ENCODE data around the gene CACNA2D2. TPM values are rescaled to one million over a fixed set of nuclear protein-coding genes. Genes with fewer than 3 reads are reported as not detected.

Gene CACNA2D2
- total RNA-seq, 2 experiments from 2014 or later = 0.78 to 0.95 TPM

DNA sequence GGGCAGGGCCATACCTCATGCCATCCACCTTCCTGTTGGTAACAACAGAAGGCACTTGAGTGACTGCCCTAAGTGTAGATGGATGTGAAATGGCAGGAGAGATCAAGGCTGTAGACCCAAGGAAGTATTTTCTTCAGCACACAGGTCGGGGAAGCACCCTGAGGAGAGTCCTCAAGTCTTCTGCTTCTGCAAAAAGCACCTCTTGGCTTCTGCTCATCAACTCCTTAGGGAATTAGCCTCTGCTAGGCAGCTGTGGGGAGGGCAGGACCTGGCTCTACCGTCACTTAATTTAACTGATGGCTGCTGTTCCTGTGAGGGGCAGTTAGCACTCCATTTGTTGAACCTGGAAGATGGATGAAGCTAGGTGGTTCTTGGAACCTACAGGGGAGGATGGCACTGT lies 6.9 kb upstream of the CACNA2D2 start:
- Mint-ChIP-seq H3K36me3 (ENCODE audit: low read depth) (no peaks in the 10 kb centered on the region), H3K9me3 (ENCODE audit: insufficient read depth) (no peaks in the 10 kb centered on the region), H3K27me3 (ENCODE audit: low read depth) (peaks cover 23% of the 10 kb centered on the region), H3K27ac (no peak overlapping the region), H3K4me3 (no peak overlapping the region), H3K4me1 (ENCODE audit: low read depth) (peaks cover 5% of the 10 kb centered on the region)
- CTCF ChIA-PET = no interaction called here
- POLR2A ChIA-PET = no interaction called here
- no peak for DNase-seq
- no peak for ATAC-seq

DNA sequence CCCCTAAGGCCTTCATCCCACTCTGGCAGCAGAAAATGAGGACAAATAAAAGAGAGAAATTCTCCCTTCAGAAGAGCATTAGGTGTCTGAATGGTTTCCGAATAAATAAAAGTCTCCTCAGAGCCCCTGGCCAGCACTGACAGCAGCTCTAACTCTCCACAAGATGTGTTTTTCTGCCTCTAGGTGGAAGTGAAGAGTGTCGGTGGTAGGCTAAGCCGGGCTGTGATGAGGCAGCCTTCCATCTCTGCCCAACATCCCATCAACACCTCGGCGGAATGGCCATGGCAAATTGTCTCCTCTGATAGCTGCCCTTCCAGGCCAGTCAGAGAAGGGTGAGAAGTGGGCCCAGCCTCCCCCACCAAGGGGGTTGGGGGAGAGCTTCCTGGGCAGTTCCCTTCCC lies 6.3 kb upstream of the CACNA2D2 start:
- POLR2A ChIA-PET = no interaction called here
- H3K27ac Mint-ChIP-seq = no peak overlapping the region
- ATAC-seq = no peak

DNA sequence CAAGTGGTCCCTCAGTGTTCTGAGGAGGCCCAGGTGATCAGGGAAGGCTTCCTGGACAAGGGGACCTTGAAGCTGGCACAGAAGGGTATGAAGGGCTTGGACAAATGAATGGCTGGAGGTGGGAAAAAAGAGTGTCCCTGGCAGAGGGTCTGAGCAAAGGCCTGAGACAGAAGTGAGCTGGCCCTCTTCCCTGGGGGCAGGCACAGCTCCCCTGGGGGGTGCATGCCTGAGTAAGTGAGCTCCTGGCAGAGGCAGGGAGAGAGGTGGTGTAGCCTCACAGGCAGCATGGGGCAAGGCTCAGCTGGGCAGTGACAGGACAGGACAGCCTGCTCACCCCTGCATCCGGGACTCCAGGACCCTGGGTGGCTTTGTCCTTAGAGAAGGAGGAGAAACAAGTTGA lies 5.4 kb upstream of the CACNA2D2 start:
- DNase-seq (no peak), ATAC-seq (no peak)
- Mint-ChIP-seq H3K27ac (no peak overlapping the region), H3K36me3 (ENCODE audit: low read depth) (no peaks in the 10 kb centered on the region), H3K4me1 (ENCODE audit: low read depth) (peaks cover 5% of the 10 kb centered on the region), H3K9me3 (ENCODE audit: insufficient read depth) (no peaks in the 10 kb centered on the region), H3K27me3 (ENCODE audit: low read depth) (peaks cover 22% of the 10 kb centered on the region), H3K4me3 (no peak overlapping the region)
- POLR2A ChIA-PET = no interaction called here
- CTCF ChIA-PET = interaction anchor here (1.2 kb wide), 2 partner anchors 9 to 34 kb away, joined by 6 to 8 read pairs; no protein-coding TSS in a partner anchor

More for the DNA sequence above, 6.3 kb upstream of the CACNA2D2 start:
- H3K9me3 Mint-ChIP-seq (ENCODE audit: insufficient read depth) = no peaks in the 10 kb centered on the region
- H3K27me3 Mint-ChIP-seq (ENCODE audit: low read depth) = peaks cover 21% of the 10 kb centered on the region
- no peak for DNase-seq
- CTCF ChIA-PET = interaction anchor here (1.2 kb wide), 1 partner anchor 33 kb away, joined by 6 read pairs; no protein-coding TSS in a partner anchor
- no peak overlapping the region for H3K4me3 Mint-ChIP-seq
- H3K4me1 Mint-ChIP-seq (ENCODE audit: low read depth) = peaks cover 5% of the 10 kb centered on the region
- H3K36me3 Mint-ChIP-seq (ENCODE audit: low read depth) = no peaks in the 10 kb centered on the region

DNA sequence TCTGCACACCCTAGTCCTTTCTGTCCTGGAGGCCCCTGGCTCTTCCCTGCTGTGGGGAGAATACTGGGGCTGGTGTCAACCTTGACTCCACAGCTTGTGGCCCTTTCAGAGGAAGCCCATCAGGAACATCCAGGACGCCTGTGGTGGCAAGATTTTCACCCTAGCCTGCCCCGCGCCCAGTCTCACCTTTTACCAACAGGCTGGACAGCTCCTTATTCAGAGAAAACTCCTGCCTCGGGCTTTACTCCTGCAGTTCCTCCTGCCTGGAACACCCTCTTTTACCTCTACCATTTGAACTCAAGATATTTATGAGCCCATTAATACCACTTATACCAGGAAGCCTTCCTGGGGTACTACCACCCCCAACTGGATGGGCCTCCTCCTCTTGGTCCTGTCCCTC lies 2.7 kb upstream of the CACNA2D2 start:
- peaks cover 38% of the 10 kb centered on the region for H3K27me3 Mint-ChIP-seq (ENCODE audit: low read depth)
- no peaks in the 10 kb centered on the region for H3K36me3 Mint-ChIP-seq (ENCODE audit: low read depth)
- ChIA-PET CTCF (no interaction called here), POLR2A (no interaction called here)
- no peaks in the 10 kb centered on the region for H3K9me3 Mint-ChIP-seq (ENCODE audit: insufficient read depth)
- H3K27ac Mint-ChIP-seq = no peak overlapping the region
- H3K4me3 Mint-ChIP-seq = no peak overlapping the region
- peaks cover 9% of the 10 kb centered on the region for H3K4me1 Mint-ChIP-seq (ENCODE audit: low read depth)
- ATAC-seq (no peak), DNase-seq (no peak)

DNA sequence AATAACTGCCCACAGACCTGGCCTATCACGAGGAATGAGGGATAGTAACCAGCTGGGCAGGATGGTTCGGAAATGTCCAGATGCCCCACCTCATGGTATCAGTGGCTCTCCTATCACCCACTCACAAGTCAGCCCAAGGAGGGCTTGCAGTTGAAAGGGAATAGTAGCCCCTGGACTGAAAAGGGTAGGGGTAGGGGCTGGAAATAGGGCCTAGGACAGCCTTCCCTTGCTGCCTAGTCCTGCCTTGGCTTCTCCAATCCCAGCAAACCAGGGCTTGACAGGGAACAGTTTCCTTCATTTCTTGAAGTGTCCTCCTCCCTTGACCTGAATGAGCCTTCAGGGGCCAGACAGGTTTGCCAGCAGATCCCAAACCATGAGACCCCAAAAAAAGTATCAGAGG lies 1.2 kb upstream of the CACNA2D2 start:
- Mint-ChIP-seq H3K36me3 (ENCODE audit: low read depth) (no peaks in the 10 kb centered on the region), H3K27ac (no peak overlapping the region), H3K4me3 (peak overlapping the region; percentile 10), H3K4me1 (ENCODE audit: low read depth) (peaks cover 9% of the 10 kb centered on the region), H3K27me3 (ENCODE audit: low read depth) (peaks cover 41% of the 10 kb centered on the region), H3K9me3 (ENCODE audit: insufficient read depth) (no peaks in the 10 kb centered on the region)
- DNase-seq (no peak), ATAC-seq (no peak)
- ChIA-PET CTCF (interaction anchor here (1.1 kb wide), 1 partner anchor 110 kb away, joined by 3 read pairs; no protein-coding TSS in a partner anchor), POLR2A (no interaction called here)

DNA sequence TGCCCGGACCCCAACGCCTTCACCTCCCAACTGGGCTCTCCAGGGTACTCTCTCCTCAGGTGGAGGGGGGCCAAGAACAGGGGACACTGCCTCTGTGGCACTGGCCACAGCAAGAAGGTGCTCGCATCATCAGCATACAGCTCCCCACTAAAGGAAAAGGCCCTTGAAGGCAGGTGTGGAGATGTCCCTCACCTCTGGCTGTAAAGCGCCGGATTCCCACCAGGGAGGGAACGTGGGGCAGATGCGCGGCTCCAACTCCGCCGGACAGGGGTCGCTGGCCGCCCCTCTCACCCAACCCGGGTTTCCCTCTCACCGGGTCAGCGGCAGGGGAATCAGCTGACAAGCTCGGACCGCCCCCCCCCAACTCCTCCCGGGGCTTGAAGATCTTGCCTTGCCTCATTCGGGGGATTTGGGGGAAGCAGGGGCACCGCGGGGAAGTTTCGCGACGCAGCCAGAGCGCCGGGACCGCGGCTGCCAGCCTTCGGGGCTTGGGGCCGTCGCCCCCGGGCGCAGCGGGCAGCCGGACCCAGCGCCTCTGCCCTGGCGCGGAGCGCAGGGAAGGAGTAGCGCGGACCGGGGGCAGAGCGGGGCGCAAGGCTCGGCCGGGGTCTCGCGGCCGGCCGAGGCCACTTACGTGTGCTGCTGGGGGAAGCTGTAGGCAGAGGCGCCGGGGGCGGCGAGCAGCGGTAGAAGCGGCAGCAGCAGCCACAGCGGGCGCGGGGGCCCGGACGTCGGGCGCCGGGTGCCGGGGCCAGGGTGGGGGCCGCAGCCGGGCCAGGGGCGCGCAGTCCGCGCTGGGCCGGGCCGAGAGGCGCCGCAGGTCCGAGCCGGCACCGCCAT lies 630 bp downstream of the CACNA2D2 start:
- ATAC-seq (peak; percentile 25), DNase-seq (peak; percentile 25)
- ChIA-PET POLR2A (no interaction called here), CTCF (interaction anchor here (1.2 kb wide), 1 partner anchor 9 kb away, joined by 3 read pairs; no protein-coding TSS in a partner anchor)
- Mint-ChIP-seq H3K27ac (no peak overlapping the region), H3K4me1 (ENCODE audit: low read depth) (peaks cover 4% of the 10 kb centered on the region), H3K36me3 (ENCODE audit: low read depth) (no peaks in the 10 kb centered on the region), H3K4me3 (peak overlapping the region; percentile 56), H3K27me3 (ENCODE audit: low read depth) (peaks cover 38% of the 10 kb centered on the region), H3K9me3 (ENCODE audit: insufficient read depth) (no peaks in the 10 kb centered on the region)

DNA sequence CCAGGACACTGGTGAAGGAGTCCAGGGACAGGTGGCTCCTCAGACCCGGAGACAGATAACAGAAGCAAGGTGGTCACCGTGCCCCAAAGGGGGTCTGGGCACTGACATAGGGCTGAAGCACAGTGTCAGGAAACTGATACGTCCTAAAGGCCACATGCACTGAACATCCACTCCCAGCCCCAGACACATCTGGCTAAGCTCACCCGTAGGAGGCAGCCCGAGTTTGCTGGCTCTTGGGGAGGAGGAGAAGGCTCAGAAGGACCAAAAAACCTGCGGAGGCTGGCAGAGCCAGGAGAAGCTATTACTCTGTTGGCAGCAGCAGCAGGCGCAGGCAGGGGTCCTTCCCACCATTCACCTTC lies 1.2 kb downstream of the CACNA2D2 start:
- H3K36me3 Mint-ChIP-seq (ENCODE audit: low read depth) = no peaks in the 10 kb centered on the region
- no peaks in the 10 kb centered on the region for H3K9me3 Mint-ChIP-seq (ENCODE audit: insufficient read depth)
- CTCF ChIA-PET = interaction anchor here (1.2 kb wide), 1 partner anchor 9 kb away, joined by 3 read pairs; no protein-coding TSS in a partner anchor
- peaks cover 4% of the 10 kb centered on the region for H3K4me1 Mint-ChIP-seq (ENCODE audit: low read depth)
- POLR2A ChIA-PET = no interaction called here
- ATAC-seq = no peak
- H3K27me3 Mint-ChIP-seq (ENCODE audit: low read depth) = peaks cover 38% of the 10 kb centered on the region
- peak overlapping the region; percentile 56 for H3K4me3 Mint-ChIP-seq
- DNase-seq = no peak
- no peak overlapping the region for H3K27ac Mint-ChIP-seq

DNA sequence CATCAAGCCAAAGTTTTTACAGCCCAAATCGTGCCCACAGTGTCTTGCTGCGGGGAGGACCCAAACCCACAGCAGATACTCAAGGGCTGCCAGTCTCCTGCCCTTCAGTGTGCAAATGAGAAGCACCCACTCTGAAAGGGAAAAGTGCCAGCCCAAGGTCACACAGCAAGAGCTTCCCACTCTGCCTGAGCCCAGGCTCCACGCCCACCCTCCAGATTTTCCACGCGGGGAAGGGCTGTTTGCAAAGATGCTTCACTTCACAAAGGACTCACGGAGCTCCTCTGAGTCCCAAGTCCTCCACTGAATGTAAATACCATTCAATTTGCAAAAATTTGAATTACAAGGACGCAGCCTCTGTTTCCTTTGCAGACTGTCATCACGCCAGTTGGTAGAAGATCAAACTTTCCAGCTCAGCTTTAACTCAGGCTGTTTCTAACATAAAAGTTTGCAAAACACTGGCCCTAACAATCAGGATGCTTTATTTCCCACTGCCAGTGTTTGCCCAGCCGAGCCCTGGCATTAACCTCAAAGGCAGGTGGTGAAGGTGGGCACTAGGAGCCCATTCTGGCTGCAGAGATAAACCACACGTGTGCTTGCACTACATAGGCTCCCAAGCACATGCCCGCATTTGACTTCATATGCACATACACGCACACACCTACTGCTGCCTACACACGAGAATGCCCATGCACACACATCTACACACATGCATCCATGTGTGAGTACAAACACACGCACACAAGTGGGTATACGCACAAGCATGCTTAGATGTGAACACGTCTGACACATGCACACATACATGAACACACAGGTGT lies 7.6 kb downstream of the CACNA2D2 start:
- no peaks in the 10 kb centered on the region for H3K9me3 Mint-ChIP-seq (ENCODE audit: insufficient read depth)
- ATAC-seq (no peak), DNase-seq (no peak)
- POLR2A ChIA-PET = no interaction called here
- H3K4me1 Mint-ChIP-seq (ENCODE audit: low read depth) = peaks cover 17% of the 10 kb centered on the region
- H3K27me3 Mint-ChIP-seq (ENCODE audit: low read depth) = peaks cover 4% of the 10 kb centered on the region
- no peak overlapping the region for H3K4me3 Mint-ChIP-seq
- CTCF ChIA-PET = no interaction called here
- no peaks in the 10 kb centered on the region for H3K36me3 Mint-ChIP-seq (ENCODE audit: low read depth)
- no peak overlapping the region for H3K27ac Mint-ChIP-seq

DNA sequence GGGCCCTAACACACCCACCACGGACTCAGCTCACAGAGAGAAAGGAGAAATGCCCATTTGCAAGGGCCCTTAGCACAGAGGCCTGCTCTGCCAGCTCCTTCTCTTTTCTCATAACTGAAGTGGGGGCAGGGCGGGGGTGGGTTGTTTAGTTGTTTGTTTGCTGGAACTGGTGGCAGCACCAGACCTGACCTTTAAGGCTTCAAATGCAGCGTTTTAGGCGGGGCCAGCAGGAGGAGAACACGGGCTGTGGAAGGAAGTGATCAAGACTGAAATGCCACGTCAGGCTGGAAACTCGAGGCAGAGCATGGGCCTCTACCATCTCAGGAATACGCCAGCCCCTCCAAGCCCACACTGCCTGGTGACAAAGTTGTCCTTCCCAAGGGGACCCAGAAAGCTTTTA lies 9.3 kb downstream of the CACNA2D2 start:
- H3K27me3 Mint-ChIP-seq (ENCODE audit: low read depth) = no peaks in the 10 kb centered on the region
- no peaks in the 10 kb centered on the region for H3K9me3 Mint-ChIP-seq (ENCODE audit: insufficient read depth)
- ChIA-PET POLR2A (no interaction called here), CTCF (interaction anchor here (0.7 kb wide), 1 partner anchor 48 kb away, joined by 3 read pairs; no protein-coding TSS in a partner anchor)
- no peak overlapping the region for H3K27ac Mint-ChIP-seq
- DNase-seq (no peak), ATAC-seq (no peak)
- peaks cover 20% of the 10 kb centered on the region for H3K4me1 Mint-ChIP-seq (ENCODE audit: low read depth)
- H3K4me3 Mint-ChIP-seq = no peak overlapping the region
- H3K36me3 Mint-ChIP-seq (ENCODE audit: low read depth) = no peaks in the 10 kb centered on the region

DNA sequence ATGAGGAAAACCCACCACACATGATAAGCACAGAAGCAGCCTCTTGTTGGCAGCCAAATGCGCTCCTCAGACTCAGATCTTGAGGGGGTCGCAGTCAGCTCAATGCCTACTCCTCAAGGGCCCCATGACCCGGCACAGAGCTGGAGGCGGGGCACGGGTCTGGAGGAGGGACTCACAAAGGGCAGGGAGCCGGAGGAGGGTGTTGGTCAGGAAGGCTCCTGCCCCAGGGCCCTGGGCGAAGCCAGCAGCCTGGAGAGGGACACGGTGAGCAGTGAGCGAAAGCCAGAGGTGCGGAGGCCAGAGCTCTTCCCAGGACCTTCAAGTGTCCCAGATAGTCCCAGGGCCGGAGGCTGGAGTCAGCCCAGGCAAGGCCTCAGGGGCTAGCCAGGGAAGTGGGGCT lies 9.8 kb downstream of the CACNA2D2 start:
- H3K4me3 Mint-ChIP-seq = no peak overlapping the region
- no peaks in the 10 kb centered on the region for H3K27me3 Mint-ChIP-seq (ENCODE audit: low read depth)
- no peak for DNase-seq
- no peaks in the 10 kb centered on the region for H3K9me3 Mint-ChIP-seq (ENCODE audit: insufficient read depth)
- POLR2A ChIA-PET = no interaction called here
- H3K4me1 Mint-ChIP-seq (ENCODE audit: low read depth) = peaks cover 20% of the 10 kb centered on the region
- no peak for ATAC-seq
- no peaks in the 10 kb centered on the region for H3K36me3 Mint-ChIP-seq (ENCODE audit: low read depth)
- CTCF ChIA-PET = interaction anchor here (0.7 kb wide), 2 partner anchors 9 to 49 kb away, joined by 3 read pairs; no protein-coding TSS in a partner anchor
- no peak overlapping the region for H3K27ac Mint-ChIP-seq

DNA sequence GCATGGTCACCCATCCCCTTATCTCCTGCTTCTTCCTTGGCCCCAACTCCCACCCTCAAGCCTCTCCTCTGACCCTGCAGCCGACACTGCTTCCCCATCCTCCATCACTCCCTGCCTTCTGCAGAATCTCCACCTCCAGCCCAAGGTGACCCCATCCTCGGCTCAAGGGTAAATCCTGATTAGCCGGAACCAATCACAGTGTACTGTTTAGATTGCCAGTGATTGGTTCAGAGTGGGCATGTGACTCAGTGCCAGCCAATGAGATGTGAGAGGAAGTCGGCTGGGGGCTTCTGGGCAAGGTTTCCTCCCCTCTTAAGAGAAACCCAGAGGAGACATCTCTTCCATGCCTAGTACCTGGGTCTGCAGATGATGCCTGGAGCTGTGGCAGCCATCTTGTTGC lies 10.3 kb downstream of the CACNA2D2 start:
- Mint-ChIP-seq H3K27ac (no peak overlapping the region), H3K27me3 (ENCODE audit: low read depth) (no peaks in the 10 kb centered on the region), H3K36me3 (ENCODE audit: low read depth) (no peaks in the 10 kb centered on the region), H3K4me1 (ENCODE audit: low read depth) (peaks cover 20% of the 10 kb centered on the region), H3K9me3 (ENCODE audit: insufficient read depth) (no peaks in the 10 kb centered on the region), H3K4me3 (no peak overlapping the region)
- DNase-seq (no peak), ATAC-seq (no peak)
- CTCF ChIA-PET = interaction anchor here (0.7 kb wide), 1 partner anchor 10 kb away, joined by 3 read pairs; no protein-coding TSS in a partner anchor
- POLR2A ChIA-PET = no interaction called here

DNA sequence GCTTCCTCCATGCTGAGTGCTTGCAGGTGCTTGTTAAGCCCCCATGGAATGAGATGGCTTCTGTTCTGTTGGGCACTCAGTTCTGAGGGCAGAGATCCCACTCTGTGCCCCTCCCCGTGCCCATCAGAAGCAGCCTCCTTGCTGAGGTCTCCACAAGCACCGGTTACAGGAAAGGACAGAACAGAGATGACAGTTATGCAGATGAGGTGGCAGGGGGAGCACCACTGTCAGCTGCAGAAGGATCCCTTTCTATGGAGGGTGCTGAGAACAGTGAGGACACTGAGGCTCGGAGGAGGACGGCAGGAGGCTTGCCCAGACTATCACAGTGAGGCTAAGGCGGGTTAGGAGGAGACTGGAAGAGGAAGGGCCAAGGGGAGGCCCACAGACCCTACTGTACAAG lies 12.4 kb downstream of the CACNA2D2 start:
- ATAC-seq (no peak), DNase-seq (no peak)
- Mint-ChIP-seq H3K4me1 (ENCODE audit: low read depth) (peaks cover 25% of the 10 kb centered on the region), H3K9me3 (ENCODE audit: insufficient read depth) (no peaks in the 10 kb centered on the region), H3K36me3 (ENCODE audit: low read depth) (no peaks in the 10 kb centered on the region), H3K4me3 (no peak overlapping the region), H3K27me3 (ENCODE audit: low read depth) (no peaks in the 10 kb centered on the region), H3K27ac (no peak overlapping the region)
- ChIA-PET CTCF (interaction anchor here (0.6 kb wide), 1 partner anchor 51 kb away, joined by 3 read pairs; no protein-coding TSS in a partner anchor), POLR2A (interaction anchor here (1.0 kb wide), 1 partner anchor 78 kb away, joined by 3 read pairs; the partner anchor contains the start of gene HEMK1)
